Esophagus muscularis mucosa (tissue), 4 donors: ENCODE measurements around the gene DTNA.

Experiments
- CTCF ChIP-seq, 3 experiments: fragments of 200-600 bp in 2 of 3; fragments of 450-650 bp in 1 of 3; sonication (generic) in 2 of 3; IDR thresholded peaks; one replicate each; pipeline ENCODE4 v1.5.1; 2017 to 2019; ENCODE audit warnings: antibody characterized with exemption in 3 of 3, mild to moderate bottlenecking in 2 of 3, moderate library complexity in 1 of 3
- EP300 ChIP-seq: sonication (generic); formaldehyde crosslinking; IDR thresholded peaks from one replicate; pipeline ENCODE4 v1.6.1; 2017; ENCODE audit warnings: antibody characterized with exemption
- POLR2AphosphoS5 ChIP-seq, 2 donors: sonication (generic); formaldehyde crosslinking; IDR thresholded peaks; one replicate each; pipeline ENCODE4 v1.6.1; 2017; ENCODE audit warnings: antibody characterized with exemption in 2 of 2

GRCh38 chr18:34694591-34695165 is 15.4 kb upstream of the DTNA start:
- no peak for TF ChIP-seq CTCF (IDR thresholded peaks at IDR 0.05)
- no peak for TF ChIP-seq POLR2AphosphoS5 (IDR thresholded peaks at IDR 0.05)
- no peak for TF ChIP-seq EP300
